WERI-Rb-1 (cell line): ENCODE results near the gene AIRE.

ENCODE experiments used
- DNase-seq: peaks from one replicate; pipeline ENCODE4 v3.0.0-alpha.2; 2020
- H3K27ac ChIP-seq: fragments of 250-450 bp; sonication (Bioruptor Pico); 2 replicates; pipeline ENCODE4 v1.5.1; 2020; ENCODE audit warnings: mild to moderate bottlenecking, moderate library complexity
- H3K27me3 ChIP-seq: fragments of 250-450 bp; sonication (Bioruptor Pico); 2 replicates; pipeline ENCODE4 v1.5.1; 2021; ENCODE audit warnings: mild to moderate bottlenecking, low read depth, moderate library complexity; ENCODE audit not compliant: insufficient read depth, severe bottlenecking
- H3K36me3 ChIP-seq: fragments of 250-450 bp; sonication (Bioruptor Pico); 2 replicates; pipeline ENCODE4 v1.5.1; 2020; ENCODE audit warnings: mild to moderate bottlenecking, moderate library complexity
- H3K4me3 ChIP-seq: 2 replicates; pipeline ENCODE4 v1.5.1; 2011; ENCODE audit warnings: low read depth, mild to moderate bottlenecking, control low read depth, low read length
- H3K9me3 ChIP-seq: fragments of 250-450 bp; sonication (Bioruptor Pico); 2 replicates; pipeline ENCODE4 v1.5.1; 2021; ENCODE audit warnings: mild to moderate bottlenecking, moderate library complexity; ENCODE audit not compliant: severe bottlenecking
- TF ChIP-seq, protein P1 (sequence below): IDR thresholded peaks from 2 replicates; pipeline ENCODE4 v1.5.1; 2011; ENCODE audit warnings: low read depth, mild to moderate bottlenecking, control low read depth, inconsistent platforms, low read length

The AIRE gene

DNA sequence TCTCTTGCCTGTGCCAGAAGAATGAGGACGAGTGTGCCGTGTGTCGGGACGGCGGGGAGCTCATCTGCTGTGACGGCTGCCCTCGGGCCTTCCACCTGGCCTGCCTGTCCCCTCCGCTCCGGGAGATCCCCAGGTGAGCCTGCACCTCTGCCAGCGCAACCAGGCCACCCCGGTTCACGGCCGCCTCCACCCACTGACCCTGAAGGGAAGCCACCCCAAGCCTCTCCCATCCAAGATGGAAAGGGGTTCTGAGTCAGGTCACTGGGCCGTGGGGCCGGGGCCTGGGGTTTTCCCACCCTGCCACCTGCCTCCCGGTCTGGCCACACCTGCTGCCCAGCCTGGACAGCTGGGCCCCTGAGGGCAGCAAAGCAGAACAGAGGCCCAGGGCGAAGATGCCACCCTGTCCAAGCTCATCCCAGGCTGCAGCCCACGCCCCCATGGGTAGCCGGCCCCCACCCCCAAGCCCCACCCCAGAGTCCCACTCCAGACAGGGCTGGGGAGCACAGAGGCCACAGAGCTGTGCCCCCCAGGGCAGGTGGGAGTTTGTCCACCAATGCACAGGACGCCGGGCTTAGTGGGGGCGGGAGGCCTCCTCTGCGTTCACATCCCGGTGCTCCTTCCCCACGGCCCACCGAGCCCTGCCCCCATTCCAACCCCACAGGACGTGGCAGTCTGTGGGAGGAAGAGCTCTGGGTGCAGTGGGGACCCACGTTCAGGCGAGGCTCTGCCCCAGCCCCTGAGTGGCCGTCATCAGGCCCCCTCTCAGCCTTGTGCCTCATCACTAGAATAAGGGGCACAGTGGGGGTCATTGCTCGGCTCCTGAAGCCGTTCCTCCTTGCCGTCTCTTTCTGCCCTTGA lies 5.6 kb downstream of the AIRE start:
- Histone ChIP-seq H3K9me3 (no peaks in the 10 kb centered on the region), H3K27ac (no peak overlapping the region), H3K4me3 (no peak overlapping the region), H3K36me3 (no peaks in the 10 kb centered on the region), H3K27me3 (no peaks in the 10 kb centered on the region)
- DNase-seq: no peak
- TF ChIP-seq, protein P1, sequence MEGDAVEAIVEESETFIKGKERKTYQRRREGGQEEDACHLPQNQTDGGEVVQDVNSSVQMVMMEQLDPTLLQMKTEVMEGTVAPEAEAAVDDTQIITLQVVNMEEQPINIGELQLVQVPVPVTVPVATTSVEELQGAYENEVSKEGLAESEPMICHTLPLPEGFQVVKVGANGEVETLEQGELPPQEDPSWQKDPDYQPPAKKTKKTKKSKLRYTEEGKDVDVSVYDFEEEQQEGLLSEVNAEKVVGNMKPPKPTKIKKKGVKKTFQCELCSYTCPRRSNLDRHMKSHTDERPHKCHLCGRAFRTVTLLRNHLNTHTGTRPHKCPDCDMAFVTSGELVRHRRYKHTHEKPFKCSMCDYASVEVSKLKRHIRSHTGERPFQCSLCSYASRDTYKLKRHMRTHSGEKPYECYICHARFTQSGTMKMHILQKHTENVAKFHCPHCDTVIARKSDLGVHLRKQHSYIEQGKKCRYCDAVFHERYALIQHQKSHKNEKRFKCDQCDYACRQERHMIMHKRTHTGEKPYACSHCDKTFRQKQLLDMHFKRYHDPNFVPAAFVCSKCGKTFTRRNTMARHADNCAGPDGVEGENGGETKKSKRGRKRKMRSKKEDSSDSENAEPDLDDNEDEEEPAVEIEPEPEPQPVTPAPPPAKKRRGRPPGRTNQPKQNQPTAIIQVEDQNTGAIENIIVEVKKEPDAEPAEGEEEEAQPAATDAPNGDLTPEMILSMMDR: no peak

DNA sequence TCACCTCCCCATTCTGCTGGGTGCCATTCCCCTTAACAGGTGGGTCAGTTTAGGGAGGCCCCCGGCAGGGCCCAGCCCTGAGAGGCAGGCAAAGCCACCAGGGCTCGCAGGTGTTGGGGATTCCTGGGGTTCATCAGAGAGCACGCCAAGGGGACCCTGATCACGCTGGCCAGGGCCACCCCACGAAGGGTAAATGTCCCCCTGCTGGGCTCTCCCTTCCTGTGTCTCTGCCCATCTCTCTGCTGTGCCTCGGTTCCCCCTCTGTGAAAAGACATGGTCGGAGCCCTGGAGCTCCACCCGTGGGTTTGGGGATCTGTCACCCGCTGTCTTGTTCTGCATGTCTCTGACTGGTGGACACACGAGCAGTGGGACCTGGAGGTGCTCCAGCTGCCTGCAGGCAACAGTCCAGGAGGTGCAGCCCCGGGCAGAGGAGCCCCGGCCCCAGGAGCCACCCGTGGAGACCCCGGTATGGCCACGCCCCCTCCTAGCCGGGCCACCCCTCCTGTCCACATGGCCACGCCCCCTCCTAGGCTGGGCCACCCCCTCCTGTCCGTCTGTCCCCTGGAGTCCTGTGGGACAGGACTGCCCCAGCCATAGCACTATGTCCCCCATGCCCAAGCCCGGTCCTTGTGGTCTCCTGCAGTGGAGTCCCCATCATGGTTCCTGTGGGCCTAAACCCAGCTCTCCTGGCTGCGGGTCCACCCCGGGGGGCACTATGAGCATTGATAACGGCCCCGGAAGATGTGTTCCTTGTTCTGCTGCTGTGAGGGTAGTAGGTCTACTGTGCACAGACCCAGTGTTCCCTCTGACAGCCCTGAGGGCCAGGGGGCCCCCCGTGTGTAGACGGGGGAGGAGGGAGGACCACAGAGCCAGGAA lies 6.5 kb downstream of the AIRE start:
- Histone ChIP-seq H3K36me3 (no peaks in the 10 kb centered on the region), H3K4me3 (no peak overlapping the region), H3K27ac (no peak overlapping the region), H3K9me3 (no peaks in the 10 kb centered on the region), H3K27me3 (no peaks in the 10 kb centered on the region)
- DNase-seq: no peak
- TF ChIP-seq, protein P1: no peak

DNA sequence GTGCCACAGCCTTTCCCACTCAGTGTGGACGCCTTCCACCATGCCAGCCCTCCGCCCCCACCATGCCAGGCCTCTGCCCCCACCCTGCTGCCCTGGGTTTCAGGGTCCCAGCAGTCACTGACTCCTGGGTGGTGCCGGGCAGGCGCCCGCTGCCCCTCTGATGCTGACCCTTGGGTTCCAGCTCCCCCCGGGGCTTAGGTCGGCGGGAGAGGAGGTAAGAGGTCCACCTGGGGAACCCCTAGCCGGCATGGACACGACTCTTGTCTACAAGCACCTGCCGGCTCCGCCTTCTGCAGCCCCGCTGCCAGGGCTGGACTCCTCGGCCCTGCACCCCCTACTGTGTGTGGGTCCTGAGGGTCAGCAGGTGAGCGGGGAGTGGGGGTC lies 7.1 kb downstream of the AIRE start:
- DNase-seq: no peak
- H3K27ac ChIP-seq: no peak overlapping the region
- TF ChIP-seq, protein P1: no peak
- no peaks in the 10 kb centered on the region for H3K9me3 ChIP-seq
- H3K36me3 ChIP-seq: no peaks in the 10 kb centered on the region
- H3K27me3 ChIP-seq: no peaks in the 10 kb centered on the region
- H3K4me3 ChIP-seq: no peak overlapping the region

DNA sequence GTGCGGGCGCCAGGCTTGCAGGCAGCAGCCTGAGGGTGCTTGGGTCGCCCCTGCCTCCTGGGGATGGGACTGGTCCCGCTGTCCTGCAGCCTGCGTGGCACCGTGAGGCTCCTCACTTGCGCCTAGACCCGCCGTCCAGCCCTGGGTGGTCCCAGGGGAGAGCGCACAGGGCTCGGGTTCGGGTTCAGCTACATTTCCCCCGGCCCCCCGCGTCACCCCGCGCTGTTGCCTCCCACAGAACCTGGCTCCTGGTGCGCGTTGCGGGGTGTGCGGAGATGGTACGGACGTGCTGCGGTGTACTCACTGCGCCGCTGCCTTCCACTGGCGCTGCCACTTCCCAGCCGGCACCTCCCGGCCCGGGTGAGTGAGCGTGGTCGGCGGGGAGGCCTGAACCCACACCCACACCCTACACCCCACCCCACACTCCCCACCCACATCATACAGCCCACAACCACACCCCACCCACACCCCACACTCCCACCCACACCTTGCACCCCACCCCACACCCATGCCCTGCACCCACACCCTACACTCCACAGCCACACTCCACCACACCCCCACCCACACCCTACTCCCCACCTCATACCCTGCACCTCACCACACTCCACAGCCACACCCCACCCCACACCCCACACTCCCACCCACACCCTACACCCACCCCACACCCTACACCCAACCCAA lies 8.0 kb downstream of the AIRE start:
- Histone ChIP-seq H3K27ac (no peak overlapping the region), H3K4me3 (no peak overlapping the region), H3K9me3 (no peaks in the 10 kb centered on the region), H3K36me3 (no peaks in the 10 kb centered on the region), H3K27me3 (no peaks in the 10 kb centered on the region)
- TF ChIP-seq, protein P1: no peak
- DNase-seq: no peak

DNA sequence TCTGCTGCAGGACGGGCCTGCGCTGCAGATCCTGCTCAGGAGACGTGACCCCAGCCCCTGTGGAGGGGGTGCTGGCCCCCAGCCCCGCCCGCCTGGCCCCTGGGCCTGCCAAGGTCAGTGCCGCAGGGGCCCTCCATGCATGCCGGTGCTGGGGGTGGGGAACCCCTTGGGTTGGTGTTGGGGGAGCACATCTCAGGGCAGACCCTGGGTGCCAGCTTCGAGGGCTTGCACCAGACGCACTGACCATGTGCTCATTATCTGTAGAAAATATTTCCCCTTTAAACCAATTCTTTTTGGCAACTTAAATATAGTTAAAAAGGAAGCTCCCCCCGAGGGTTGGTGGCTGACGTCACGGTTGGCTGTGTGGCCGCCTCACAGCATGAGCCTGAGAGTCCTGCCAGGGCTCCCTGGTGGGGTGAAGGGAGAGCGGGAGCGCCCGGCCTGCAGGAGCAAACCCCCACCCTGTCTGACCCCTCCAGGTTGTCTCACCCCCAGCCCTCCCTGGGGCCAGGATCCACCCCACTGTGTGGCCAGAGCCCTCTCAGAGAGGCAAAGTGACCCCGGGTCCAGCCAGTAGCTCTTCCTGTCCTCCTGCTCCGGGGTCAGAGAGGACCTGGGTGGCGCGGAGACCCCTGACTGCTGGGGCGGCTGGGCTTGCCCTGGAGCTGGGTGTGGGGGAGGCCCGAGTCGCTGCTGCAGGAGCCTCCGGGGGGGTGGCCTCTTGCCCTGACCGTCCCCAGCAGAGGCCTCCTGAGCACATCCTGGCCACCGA lies 8.9 kb downstream of the AIRE start:
- Histone ChIP-seq H3K27ac (no peak overlapping the region), H3K9me3 (no peaks in the 10 kb centered on the region), H3K27me3 (no peaks in the 10 kb centered on the region), H3K36me3 (no peaks in the 10 kb centered on the region), H3K4me3 (no peak overlapping the region)
- TF ChIP-seq, protein P1: no peak
- DNase-seq: no peak
